GM12878 (cell line): ENCODE data around the gene ARHGAP26. TPM values are rescaled to one million over a fixed set of nuclear protein-coding genes. Genes with fewer than 3 reads are reported as not detected.

ENCODE experiments used
- BACH1 ChIP-seq: fragments of 450-650 bp; IDR thresholded peaks from 2 replicates; pipeline ENCODE4 v1.6.1; 2017; ENCODE audit warnings: mild to moderate bottlenecking, borderline replicate concordance
- BCL11A ChIP-seq: IDR thresholded peaks from 2 replicates; pipeline ENCODE4 v1.6.1; 2011; ENCODE audit warnings: low read depth, low read length
- HDAC2 ChIP-seq: fragments of 200-600 bp; sonication (generic); IDR thresholded peaks from 2 replicates; pipeline ENCODE4 v1.6.1; 2017
- KLF5 ChIP-seq: fragments of 450-650 bp; IDR thresholded peaks from 2 replicates; pipeline ENCODE4 v1.6.1; 2014; ENCODE audit warnings: mild to moderate bottlenecking; ENCODE audit not compliant: partially characterized antibody
- MEF2A ChIP-seq: IDR thresholded peaks from 2 replicates; pipeline ENCODE4 v1.6.1; 2011; ENCODE audit warnings: low read depth, mild to moderate bottlenecking, low read length, moderate library complexity; ENCODE audit not compliant: insufficient read depth
- RELA ChIP-seq: fragments of 450-650 bp; IDR thresholded peaks from 2 replicates; pipeline ENCODE4 v1.8.0; 2014; ENCODE audit warnings: borderline replicate concordance; ENCODE audit not compliant: partially characterized antibody
- TCF7 ChIP-seq: IDR thresholded peaks from 2 replicates; pipeline ENCODE4 v1.6.1; 2014; ENCODE audit warnings: antibody characterized with exemption, borderline replicate concordance
- ZNF217 ChIP-seq: fragments of 450-650 bp; IDR thresholded peaks from 2 replicates; pipeline ENCODE4 v1.6.1; 2017; ENCODE audit warnings: antibody characterized with exemption, mild to moderate bottlenecking
- polyA plus RNA-seq, 11 experiments: library from polyadenylated mRNA; depleted of rRNA in 4 of 11; unstranded in 6 of 11; stranded (reverse) in 5 of 11; fragments of >200 nt; fragmentation: Nextera tagmentation in 4 of 11; fragmentation: Illumina TruSeq in 1 of 11; extraction: Ambion mirVana in 4 of 11; extraction: Trizol in 1 of 11; gene quantifications; 1 replicate in 1 of 11; 2 replicates in 10 of 11; pipeline versions ENCODE4 v1.2.1 to v1.2.3, GENCODE V29; 2011 to 2016; ENCODE audit warnings: inconsistent platforms in 2 of 11, missing spikeins in 2 of 11, low read depth in 1 of 11
- total RNA-seq, 4 experiments: library from RNA; depleted of rRNA in 3 of 4; stranded (reverse); fragments of >200 nt in 3 of 4; fragmentation: Illumina TruSeq in 1 of 4; extraction: Trizol in 1 of 4; gene quantifications; 2 replicates each; pipeline versions ENCODE4 v1.2.1 to v1.2.3, GENCODE V29; 2013 to 2021
- TF ChIP-seq, protein P1 (sequence below): fragments of 450-650 bp; IDR thresholded peaks from 2 replicates; pipeline ENCODE4 v1.6.1; 2017; ENCODE audit warnings: mild to moderate bottlenecking, moderate library complexity
- TF ChIP-seq, protein P2 (sequence below): fragments of 450-650 bp; IDR thresholded peaks from 2 replicates; pipeline ENCODE4 v1.6.1; 2018; ENCODE audit warnings: mild to moderate bottlenecking, low read depth, moderate library complexity; ENCODE audit not compliant: partially characterized antibody
- TF ChIP-seq, protein P3 (sequence below): IDR thresholded peaks from 2 replicates; pipeline ENCODE4 v1.6.1; 2012; ENCODE audit warnings: low read depth, low read length, improper control_type of control experiment
- TF ChIP-seq, protein P4 (sequence below): fragments of 450-650 bp; formaldehyde crosslinking; IDR thresholded peaks from 2 replicates; pipeline ENCODE4 v1.4.0; 2022; ENCODE audit warnings: mild to moderate bottlenecking, moderate library complexity
- TF ChIP-seq, protein P5 (sequence below): fragments of 450-650 bp; formaldehyde crosslinking; IDR thresholded peaks from 2 replicates; pipeline ENCODE4 v1.5.0; 2022; ENCODE audit warnings: mild to moderate bottlenecking, missing genetic modification characterization

ARHGAP26 gene
- total and polyA plus RNA-seq, 10 of the 15 experiments (the other 5 are each of a cell fraction or from before 2014, with no cell fraction given) = 9.4 to 41.5 (median 19.3) TPM

DNA sequence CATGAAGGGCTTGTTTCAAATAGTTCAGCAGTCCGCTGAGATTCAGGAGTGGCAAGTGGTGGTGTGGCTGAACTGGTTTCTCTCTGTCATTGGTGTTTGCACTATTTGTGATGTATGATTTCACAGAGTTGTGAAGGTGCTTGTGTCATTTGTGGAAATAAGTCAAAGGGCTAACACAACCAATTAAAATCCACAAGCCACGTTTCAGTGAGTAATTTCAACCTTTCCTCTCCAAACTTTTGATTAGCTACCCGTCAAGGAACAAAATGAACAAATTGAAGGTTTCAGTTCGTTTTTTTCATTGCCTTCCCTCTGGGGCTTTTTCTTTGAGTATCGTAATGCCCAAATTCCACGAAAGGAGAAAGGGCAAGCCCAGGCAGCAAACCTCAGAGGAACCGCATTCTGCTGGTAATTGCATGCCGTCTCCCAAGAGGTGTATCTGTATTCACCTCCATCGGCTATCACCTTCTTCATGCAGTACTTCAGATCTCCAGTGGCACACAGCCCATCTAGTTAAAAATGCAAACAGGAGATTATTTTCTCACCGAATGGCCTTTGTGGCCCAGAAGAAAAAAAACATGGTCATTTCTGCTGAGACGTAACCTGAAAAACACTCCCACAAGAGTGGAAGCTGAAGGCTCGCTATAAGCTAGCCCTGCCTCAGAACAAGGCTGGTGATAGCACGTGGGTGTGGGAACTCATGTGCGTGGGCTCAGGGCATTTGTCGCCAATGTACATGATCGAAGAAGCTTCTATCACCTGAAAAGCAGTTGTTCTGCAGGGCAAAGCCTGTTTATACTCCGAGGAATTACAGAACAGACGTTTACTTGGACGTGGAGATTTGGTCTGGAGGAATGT is 436.2 kb downstream of the ARHGAP26 start (continued):
- TF ChIP-seq, protein P1, sequence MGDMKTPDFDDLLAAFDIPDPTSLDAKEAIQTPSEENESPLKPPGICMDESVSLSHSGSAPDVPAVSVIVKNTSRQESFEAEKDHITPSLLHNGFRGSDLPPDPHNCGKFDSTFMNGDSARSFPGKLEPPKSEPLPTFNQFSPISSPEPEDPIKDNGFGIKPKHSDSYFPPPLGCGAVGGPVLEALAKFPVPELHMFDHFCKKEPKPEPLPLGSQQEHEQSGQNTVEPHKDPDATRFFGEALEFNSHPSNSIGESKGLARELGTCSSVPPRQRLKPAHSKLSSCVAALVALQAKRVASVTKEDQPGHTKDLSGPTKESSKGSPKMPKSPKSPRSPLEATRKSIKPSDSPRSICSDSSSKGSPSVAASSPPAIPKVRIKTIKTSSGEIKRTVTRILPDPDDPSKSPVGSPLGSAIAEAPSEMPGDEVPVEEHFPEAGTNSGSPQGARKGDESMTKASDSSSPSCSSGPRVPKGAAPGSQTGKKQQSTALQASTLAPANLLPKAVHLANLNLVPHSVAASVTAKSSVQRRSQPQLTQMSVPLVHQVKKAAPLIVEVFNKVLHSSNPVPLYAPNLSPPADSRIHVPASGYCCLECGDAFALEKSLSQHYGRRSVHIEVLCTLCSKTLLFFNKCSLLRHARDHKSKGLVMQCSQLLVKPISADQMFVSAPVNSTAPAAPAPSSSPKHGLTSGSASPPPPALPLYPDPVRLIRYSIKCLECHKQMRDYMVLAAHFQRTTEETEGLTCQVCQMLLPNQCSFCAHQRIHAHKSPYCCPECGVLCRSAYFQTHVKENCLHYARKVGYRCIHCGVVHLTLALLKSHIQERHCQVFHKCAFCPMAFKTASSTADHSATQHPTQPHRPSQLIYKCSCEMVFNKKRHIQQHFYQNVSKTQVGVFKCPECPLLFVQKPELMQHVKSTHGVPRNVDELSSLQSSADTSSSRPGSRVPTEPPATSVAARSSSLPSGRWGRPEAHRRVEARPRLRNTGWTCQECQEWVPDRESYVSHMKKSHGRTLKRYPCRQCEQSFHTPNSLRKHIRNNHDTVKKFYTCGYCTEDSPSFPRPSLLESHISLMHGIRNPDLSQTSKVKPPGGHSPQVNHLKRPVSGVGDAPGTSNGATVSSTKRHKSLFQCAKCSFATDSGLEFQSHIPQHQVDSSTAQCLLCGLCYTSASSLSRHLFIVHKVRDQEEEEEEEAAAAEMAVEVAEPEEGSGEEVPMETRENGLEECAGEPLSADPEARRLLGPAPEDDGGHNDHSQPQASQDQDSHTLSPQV = peak; percentile 69; the same call in 1 of the 2 replicates
- no peak for TF ChIP-seq ZNF217
- TF ChIP-seq, protein P2, sequence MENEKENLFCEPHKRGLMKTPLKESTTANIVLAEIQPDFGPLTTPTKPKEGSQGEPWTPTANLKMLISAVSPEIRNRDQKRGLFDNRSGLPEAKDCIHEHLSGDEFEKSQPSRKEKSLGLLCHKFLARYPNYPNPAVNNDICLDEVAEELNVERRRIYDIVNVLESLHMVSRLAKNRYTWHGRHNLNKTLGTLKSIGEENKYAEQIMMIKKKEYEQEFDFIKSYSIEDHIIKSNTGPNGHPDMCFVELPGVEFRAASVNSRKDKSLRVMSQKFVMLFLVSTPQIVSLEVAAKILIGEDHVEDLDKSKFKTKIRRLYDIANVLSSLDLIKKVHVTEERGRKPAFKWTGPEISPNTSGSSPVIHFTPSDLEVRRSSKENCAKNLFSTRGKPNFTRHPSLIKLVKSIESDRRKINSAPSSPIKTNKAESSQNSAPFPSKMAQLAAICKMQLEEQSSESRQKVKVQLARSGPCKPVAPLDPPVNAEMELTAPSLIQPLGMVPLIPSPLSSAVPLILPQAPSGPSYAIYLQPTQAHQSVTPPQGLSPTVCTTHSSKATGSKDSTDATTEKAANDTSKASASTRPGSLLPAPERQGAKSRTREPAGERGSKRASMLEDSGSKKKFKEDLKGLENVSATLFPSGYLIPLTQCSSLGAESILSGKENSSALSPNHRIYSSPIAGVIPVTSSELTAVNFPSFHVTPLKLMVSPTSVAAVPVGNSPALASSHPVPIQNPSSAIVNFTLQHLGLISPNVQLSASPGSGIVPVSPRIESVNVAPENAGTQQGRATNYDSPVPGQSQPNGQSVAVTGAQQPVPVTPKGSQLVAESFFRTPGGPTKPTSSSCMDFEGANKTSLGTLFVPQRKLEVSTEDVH = peak; percentile 44
- no peak for TF ChIP-seq HDAC2
- TF ChIP-seq, protein P3, sequence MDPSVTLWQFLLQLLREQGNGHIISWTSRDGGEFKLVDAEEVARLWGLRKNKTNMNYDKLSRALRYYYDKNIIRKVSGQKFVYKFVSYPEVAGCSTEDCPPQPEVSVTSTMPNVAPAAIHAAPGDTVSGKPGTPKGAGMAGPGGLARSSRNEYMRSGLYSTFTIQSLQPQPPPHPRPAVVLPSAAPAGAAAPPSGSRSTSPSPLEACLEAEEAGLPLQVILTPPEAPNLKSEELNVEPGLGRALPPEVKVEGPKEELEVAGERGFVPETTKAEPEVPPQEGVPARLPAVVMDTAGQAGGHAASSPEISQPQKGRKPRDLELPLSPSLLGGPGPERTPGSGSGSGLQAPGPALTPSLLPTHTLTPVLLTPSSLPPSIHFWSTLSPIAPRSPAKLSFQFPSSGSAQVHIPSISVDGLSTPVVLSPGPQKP = 0 out of 2 replicates have a peak, but pooled peaks have one; percentile 10
- TF ChIP-seq, protein P4, sequence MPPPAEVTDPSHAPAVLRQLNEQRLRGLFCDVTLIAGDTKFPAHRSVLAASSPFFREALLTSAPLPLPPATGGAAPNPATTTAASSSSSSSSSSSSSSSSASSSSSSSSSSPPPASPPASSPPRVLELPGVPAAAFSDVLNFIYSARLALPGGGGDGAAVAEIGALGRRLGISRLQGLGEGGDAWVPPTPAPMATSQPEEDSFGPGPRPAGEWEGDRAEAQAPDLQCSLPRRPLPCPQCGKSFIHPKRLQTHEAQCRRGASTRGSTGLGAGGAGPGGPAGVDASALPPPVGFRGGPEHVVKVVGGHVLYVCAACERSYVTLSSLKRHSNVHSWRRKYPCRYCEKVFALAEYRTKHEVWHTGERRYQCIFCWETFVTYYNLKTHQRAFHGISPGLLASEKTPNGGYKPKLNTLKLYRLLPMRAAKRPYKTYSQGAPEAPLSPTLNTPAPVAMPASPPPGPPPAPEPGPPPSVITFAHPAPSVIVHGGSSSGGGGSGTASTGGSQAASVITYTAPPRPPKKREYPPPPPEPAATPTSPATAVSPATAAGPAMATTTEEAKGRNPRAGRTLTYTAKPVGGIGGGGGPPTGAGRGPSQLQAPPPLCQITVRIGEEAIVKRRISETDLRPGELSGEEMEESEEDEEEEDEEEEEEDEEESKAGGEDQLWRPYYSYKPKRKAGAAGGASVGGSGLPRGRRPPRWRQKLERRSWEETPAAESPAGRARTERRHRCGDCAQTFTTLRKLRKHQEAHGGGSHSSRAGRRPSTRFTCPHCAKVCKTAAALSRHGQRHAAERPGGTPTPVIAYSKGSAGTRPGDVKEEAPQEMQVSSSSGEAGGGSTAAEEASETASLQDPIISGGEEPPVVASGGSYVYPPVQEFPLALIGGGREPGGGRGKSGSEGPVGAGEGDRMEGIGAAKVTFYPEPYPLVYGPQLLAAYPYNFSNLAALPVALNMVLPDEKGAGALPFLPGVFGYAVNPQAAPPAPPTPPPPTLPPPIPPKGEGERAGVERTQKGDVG (CRISPR knock-in tag) = no peak
- TF ChIP-seq BACH1 = peak; percentile 69
- peak; percentile 97 for TF ChIP-seq BCL11A
- TF ChIP-seq TCF7 = peak; percentile 65; the same call in 1 of the 2 replicates
- TF ChIP-seq KLF5 = peak; percentile 33
- TF ChIP-seq MEF2A = peak; percentile 78
- TF ChIP-seq RELA = peak; percentile 57
- TF ChIP-seq, protein P5, sequence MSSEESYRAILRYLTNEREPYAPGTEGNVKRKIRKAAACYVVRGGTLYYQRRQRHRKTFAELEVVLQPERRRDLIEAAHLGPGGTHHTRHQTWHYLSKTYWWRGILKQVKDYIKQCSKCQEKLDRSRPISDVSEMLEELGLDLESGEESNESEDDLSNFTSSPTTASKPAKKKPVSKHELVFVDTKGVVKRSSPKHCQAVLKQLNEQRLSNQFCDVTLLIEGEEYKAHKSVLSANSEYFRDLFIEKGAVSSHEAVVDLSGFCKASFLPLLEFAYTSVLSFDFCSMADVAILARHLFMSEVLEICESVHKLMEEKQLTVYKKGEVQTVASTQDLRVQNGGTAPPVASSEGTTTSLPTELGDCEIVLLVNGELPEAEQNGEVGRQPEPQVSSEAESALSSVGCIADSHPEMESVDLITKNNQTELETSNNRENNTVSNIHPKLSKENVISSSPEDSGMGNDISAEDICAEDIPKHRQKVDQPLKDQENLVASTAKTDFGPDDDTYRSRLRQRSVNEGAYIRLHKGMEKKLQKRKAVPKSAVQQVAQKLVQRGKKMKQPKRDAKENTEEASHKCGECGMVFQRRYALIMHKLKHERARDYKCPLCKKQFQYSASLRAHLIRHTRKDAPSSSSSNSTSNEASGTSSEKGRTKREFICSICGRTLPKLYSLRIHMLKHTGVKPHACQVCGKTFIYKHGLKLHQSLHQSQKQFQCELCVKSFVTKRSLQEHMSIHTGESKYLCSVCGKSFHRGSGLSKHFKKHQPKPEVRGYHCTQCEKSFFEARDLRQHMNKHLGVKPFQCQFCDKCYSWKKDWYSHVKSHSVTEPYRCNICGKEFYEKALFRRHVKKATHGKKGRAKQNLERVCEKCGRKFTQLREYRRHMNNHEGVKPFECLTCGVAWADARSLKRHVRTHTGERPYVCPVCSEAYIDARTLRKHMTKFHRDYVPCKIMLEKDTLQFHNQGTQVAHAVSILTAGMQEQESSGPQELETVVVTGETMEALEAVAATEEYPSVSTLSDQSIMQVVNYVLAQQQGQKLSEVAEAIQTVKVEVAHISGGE (CRISPR knock-in tag) = no peak
